Right lobe of liver (tissue), 4 donors: ENCODE results near the gene TRIM2.

Experiments
- POLR2A ChIP-seq: fragments of 450-650 bp; IDR thresholded peaks from one replicate; pipeline ENCODE4 v1.6.1; 2017; ENCODE audit warnings: antibody characterized with exemption, mild to moderate bottlenecking
- TF ChIP-seq, protein P1 (sequence below), 4 donors: fragments of 200-600 bp in 3 of 4; fragments of 450-650 bp in 1 of 4; IDR thresholded peaks; one replicate each; pipeline versions ENCODE4 v1.5.1 to v1.8.0; 2016 to 2022; ENCODE audit warnings: antibody characterized with exemption in 4 of 4, mild to moderate bottlenecking in 2 of 4
- donor health status: DM: no; HTN: no; CAD: no.
- donor health status: DM: no; HTN: no; CAD: no.
- donor health status: DM: no; HTN: yes; CAD: no.

DNA sequence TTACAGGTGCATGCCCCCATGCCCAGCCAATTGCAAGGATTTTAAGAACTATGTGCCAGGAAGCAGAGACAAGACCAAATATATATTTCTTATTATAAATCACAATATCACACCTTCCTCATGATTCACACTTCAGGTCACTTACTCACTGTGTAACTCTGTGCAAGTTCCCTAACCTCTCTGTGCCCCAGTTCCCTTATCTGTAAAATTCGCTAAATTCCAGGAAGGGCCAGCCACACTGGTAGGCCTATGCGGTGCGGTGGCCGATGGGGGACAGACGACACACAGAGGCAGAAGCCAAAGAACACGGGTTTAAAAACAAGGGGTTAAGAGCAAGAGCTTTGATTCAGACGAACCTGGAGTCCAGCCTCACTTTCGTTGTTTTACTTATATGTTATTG lies 2.8 kb downstream of the TRIM2 start:
- TF ChIP-seq, protein P1, sequence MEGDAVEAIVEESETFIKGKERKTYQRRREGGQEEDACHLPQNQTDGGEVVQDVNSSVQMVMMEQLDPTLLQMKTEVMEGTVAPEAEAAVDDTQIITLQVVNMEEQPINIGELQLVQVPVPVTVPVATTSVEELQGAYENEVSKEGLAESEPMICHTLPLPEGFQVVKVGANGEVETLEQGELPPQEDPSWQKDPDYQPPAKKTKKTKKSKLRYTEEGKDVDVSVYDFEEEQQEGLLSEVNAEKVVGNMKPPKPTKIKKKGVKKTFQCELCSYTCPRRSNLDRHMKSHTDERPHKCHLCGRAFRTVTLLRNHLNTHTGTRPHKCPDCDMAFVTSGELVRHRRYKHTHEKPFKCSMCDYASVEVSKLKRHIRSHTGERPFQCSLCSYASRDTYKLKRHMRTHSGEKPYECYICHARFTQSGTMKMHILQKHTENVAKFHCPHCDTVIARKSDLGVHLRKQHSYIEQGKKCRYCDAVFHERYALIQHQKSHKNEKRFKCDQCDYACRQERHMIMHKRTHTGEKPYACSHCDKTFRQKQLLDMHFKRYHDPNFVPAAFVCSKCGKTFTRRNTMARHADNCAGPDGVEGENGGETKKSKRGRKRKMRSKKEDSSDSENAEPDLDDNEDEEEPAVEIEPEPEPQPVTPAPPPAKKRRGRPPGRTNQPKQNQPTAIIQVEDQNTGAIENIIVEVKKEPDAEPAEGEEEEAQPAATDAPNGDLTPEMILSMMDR (IDR thresholded peaks at IDR 0.05): no peak
- TF ChIP-seq POLR2A: no peak
